TTC549 (cell line): ENCODE data around the gene PTPN9.
"Not testable (repeated sequence)": the region's sequence is repeated elsewhere in the genome, so short reads cannot be mapped to it uniquely, and the experiment has no call there.

Source experiments
- FAIRE-seq: peaks from 2 replicates; lab custom pipeline; 2012; peaks lifted over from hg19 to GRCh38; lab: Jason Lieb, UNC

The PTPN9 gene

GRCh38 chr15:75452865-75453702 is 126.0 kb downstream of the PTPN9 start:
- no peak for FAIRE-seq

GRCh38 chr15:75452364-75452864 is 126.7 kb downstream of the PTPN9 start:
- peak; percentile 45 for FAIRE-seq

- FAIRE-seq: peak; percentile 98
Observed at GRCh38 chr15:75451674-75452363, 127.3 kb downstream of the PTPN9 start, which contains the start of gene SIN3A. Gene SIN3A, minus strand, starts transcription at chr15:75451690. Its CDS starts 21,315 bp downstream, at chr15:75430375.

- FAIRE-seq: no peak
Observed at GRCh38 chr15:75451202-75451673, 127.9 kb downstream of the PTPN9 start.

- peak; percentile 62 for FAIRE-seq
Observed at GRCh38 chr15:75450307-75451201, 128.6 kb downstream of the PTPN9 start.

GRCh38 chr15:75449585-75450306 is 129.4 kb downstream of the PTPN9 start:
- FAIRE-seq: no peak

- not testable (repeated sequence) for FAIRE-seq
Observed at GRCh38 chr15:75448171-75448570, 130.9 kb downstream of the PTPN9 start.

- FAIRE-seq: no peak
Observed at GRCh38 chr15:75446151-75446550, 133.0 kb downstream of the PTPN9 start.

- not testable (repeated sequence) for FAIRE-seq
Observed at GRCh38 chr15:75445324-75445723, 133.8 kb downstream of the PTPN9 start.

- FAIRE-seq: not testable (repeated sequence)
Observed at GRCh38 chr15:75443972-75444453, 135.1 kb downstream of the PTPN9 start.

- no peak for FAIRE-seq
Observed at GRCh38 chr15:75437721-75438120, 141.4 kb downstream of the PTPN9 start.

GRCh38 chr15:75436881-75437280 is 142.2 kb downstream of the PTPN9 start:
- no peak for FAIRE-seq

GRCh38 chr15:75431682-75432081 is 147.4 kb downstream of the PTPN9 start:
- no peak for FAIRE-seq

- FAIRE-seq: no peak
Observed at GRCh38 chr15:75431270-75431669, 147.8 kb downstream of the PTPN9 start.

- no peak for FAIRE-seq
Observed at GRCh38 chr15:75430259-75430658, 148.9 kb downstream of the PTPN9 start.

GRCh38 chr15:75428152-75428551 is 151.0 kb downstream of the PTPN9 start:
- FAIRE-seq: no peak

- no peak for FAIRE-seq
Observed at GRCh38 chr15:75425966-75426500, 153.1 kb downstream of the PTPN9 start.

GRCh38 chr15:75422554-75422953 is 156.6 kb downstream of the PTPN9 start:
- FAIRE-seq: no peak

- no peak for FAIRE-seq
Observed at GRCh38 chr15:75420698-75421097, 158.4 kb downstream of the PTPN9 start.

- no peak for FAIRE-seq
Observed at GRCh38 chr15:75416584-75416983, 162.5 kb downstream of the PTPN9 start.
